Endothelial cell (in vitro differentiated cells): ENCODE data around the gene MUC6. TPM values are rescaled to one million over a fixed set of nuclear protein-coding genes. Genes with fewer than 3 reads are reported as not detected.

Source experiments
- DNase-seq: peaks from one replicate; pipeline ENCODE4 v3.0.0; 2021; ENCODE audit warnings: low spot score
- H3K27ac Mint-ChIP-seq: one replicate; pipeline ENCODE4 v1.8.0; 2021; ENCODE audit warnings: mixed read lengths, inconsistent platforms; ENCODE audit not compliant: unreplicated experiment
- H3K27me3 Mint-ChIP-seq: one replicate; pipeline ENCODE4 v1.8.0; 2021; ENCODE audit warnings: mild to moderate bottlenecking, moderate library complexity, mixed read lengths, inconsistent platforms; ENCODE audit not compliant: unreplicated experiment
- H3K36me3 Mint-ChIP-seq: one replicate; pipeline ENCODE4 v1.8.0; 2021; ENCODE audit warnings: mild to moderate bottlenecking, low read depth, mixed read lengths, inconsistent platforms; ENCODE audit not compliant: unreplicated experiment
- H3K4me1 Mint-ChIP-seq: one replicate; pipeline ENCODE4 v1.8.0; 2021; ENCODE audit warnings: mild to moderate bottlenecking, mixed read lengths, inconsistent platforms; ENCODE audit not compliant: unreplicated experiment
- H3K4me3 Mint-ChIP-seq: one replicate; pipeline ENCODE4 v1.8.0; 2021; ENCODE audit warnings: mild to moderate bottlenecking, mixed read lengths, inconsistent platforms; ENCODE audit not compliant: unreplicated experiment
- H3K9me3 Mint-ChIP-seq: one replicate; pipeline ENCODE4 v1.8.0; 2021; ENCODE audit warnings: mixed read lengths, inconsistent platforms; ENCODE audit not compliant: unreplicated experiment
- CTCF ChIP-seq: fragments of 200-600 bp; sonication (generic); IDR thresholded peaks from one replicate; pipeline ENCODE4 v1.5.0; 2021; ENCODE audit warnings: antibody characterized with exemption; ENCODE audit not compliant: unreplicated experiment
- total RNA-seq: library from RNA; stranded (reverse); fragmentation: NEBNext Ultra II Directional; extraction: Animal tissue kit (Norgen Biotek cat#: 25700); gene quantifications from one replicate; pipeline ENCODE4 v1.2.1, GENCODE V29; 2021; ENCODE audit not compliant: unreplicated experiment

The MUC6 gene
- total RNA-seq, 1 donor from 2014 or later: not detected

- peak overlapping the region; percentile 17 for H3K27ac Mint-ChIP-seq
- peaks cover 17% of the 10 kb centered on the region for H3K4me1 Mint-ChIP-seq
- no peaks in the 10 kb centered on the region for H3K9me3 Mint-ChIP-seq
- peaks cover 9% of the 10 kb centered on the region for H3K36me3 Mint-ChIP-seq
- no peak for TF ChIP-seq CTCF
- no peak for DNase-seq
- H3K4me3 Mint-ChIP-seq: no peak overlapping the region
- H3K27me3 Mint-ChIP-seq: peaks cover 9% of the 10 kb centered on the region
Observed at GRCh38 chr11:1048375-1049070, 12.0 kb upstream of the MUC6 start.

- Mint-ChIP-seq H3K4me1 (peaks cover 17% of the 10 kb centered on the region), H3K9me3 (no peaks in the 10 kb centered on the region), H3K27me3 (peaks cover 9% of the 10 kb centered on the region), H3K27ac (peak overlapping the region; percentile 67), H3K36me3 (peaks cover 9% of the 10 kb centered on the region), H3K4me3 (no peak overlapping the region)
- DNase-seq: no peak
- no peak for TF ChIP-seq CTCF
Observed at GRCh38 chr11:1047595-1048156, 11.2 kb upstream of the MUC6 start.

GRCh38 chr11:1044160-1044559, 7.6 kb upstream of the MUC6 start:
- no peak for DNase-seq
- peaks cover 15% of the 10 kb centered on the region for H3K27me3 Mint-ChIP-seq
- peaks cover 9% of the 10 kb centered on the region for H3K36me3 Mint-ChIP-seq
- peak overlapping the region; percentile 48 for H3K4me3 Mint-ChIP-seq
- peaks cover 17% of the 10 kb centered on the region for H3K4me1 Mint-ChIP-seq
- no peak overlapping the region for H3K27ac Mint-ChIP-seq
- no peaks in the 10 kb centered on the region for H3K9me3 Mint-ChIP-seq
- no peak for TF ChIP-seq CTCF

- Mint-ChIP-seq H3K27ac (no peak overlapping the region), H3K9me3 (no peaks in the 10 kb centered on the region), H3K36me3 (peaks cover 9% of the 10 kb centered on the region), H3K27me3 (peaks cover 20% of the 10 kb centered on the region), H3K4me3 (peak overlapping the region; percentile 48), H3K4me1 (peaks cover 20% of the 10 kb centered on the region)
- TF ChIP-seq CTCF: no peak
- DNase-seq: no peak
Observed at GRCh38 chr11:1043563-1044096, 7.1 kb upstream of the MUC6 start.
